Glomerular endothelial cell (primary cell): Measurements from ENCODE around the gene OR1F1. TPM values are rescaled to one million over a fixed set of nuclear protein-coding genes. Genes with fewer than 3 reads are reported as not detected.
A peak's percentile ranks its signal among the peaks of the same experiment; 100 is the strongest.
"Not testable (repeated sequence)": the region's sequence is repeated elsewhere in the genome, so short reads cannot be mapped to it uniquely, and the experiment has no call there.

Experiments used
- DNase-seq: peaks from one replicate; pipeline ENCODE4 v3.0.0-alpha.2; 2011; ENCODE audit warnings: low read depth, low spot score; ENCODE audit errors: extremely low read depth
- total RNA-seq: library from RNA; depleted of rRNA; stranded (reverse); fragments of >200 nt; gene quantifications from 2 replicates; pipeline ENCODE4 v1.2.3, GENCODE V29; 2015

OR1F1 gene
- total RNA-seq, 1 donor from 2014 or later, result not detected

GRCh38 chr16:3195975-3196374, 8.0 kb downstream of the OR1F1 start:
- no peak for DNase-seq

DNA sequence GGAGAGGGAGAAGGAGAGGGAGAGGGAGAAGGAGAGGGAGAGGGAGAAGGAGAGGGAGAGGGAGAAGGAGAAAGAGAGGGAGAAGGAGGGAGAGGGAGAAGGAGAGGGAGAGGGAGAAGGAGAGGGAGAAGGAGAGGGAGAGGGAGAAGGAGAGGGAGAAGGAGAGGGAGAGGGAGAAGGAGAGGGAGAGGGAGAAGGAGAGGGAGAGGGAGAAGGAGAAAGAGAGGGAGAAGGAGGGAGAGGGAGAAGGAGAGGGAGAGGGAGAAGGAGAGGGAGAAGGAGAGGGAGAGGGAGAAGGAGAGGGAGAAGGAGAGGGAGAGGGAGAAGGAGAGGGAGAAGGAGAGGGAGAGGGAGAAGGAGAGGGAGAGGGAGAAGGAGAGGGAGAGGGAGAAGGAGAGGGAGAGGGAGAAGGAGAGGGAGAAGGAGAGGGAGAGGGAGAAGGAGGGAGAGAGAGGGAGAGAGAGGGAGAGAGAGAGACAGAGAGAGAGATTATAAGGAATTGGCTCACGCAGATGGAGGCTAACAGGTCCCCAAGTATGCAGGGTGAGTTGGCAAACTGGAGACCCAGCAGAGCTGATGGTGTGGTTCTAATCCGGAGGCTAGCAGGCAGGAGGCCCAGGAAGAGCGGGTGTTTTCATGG, 9.8 kb downstream of the OR1F1 start:
- DNase-seq, result not testable (repeated sequence)

GRCh38 chr16:3198334-3199072, 10.5 kb downstream of the OR1F1 start:
- DNase-seq, result no peak

DNA sequence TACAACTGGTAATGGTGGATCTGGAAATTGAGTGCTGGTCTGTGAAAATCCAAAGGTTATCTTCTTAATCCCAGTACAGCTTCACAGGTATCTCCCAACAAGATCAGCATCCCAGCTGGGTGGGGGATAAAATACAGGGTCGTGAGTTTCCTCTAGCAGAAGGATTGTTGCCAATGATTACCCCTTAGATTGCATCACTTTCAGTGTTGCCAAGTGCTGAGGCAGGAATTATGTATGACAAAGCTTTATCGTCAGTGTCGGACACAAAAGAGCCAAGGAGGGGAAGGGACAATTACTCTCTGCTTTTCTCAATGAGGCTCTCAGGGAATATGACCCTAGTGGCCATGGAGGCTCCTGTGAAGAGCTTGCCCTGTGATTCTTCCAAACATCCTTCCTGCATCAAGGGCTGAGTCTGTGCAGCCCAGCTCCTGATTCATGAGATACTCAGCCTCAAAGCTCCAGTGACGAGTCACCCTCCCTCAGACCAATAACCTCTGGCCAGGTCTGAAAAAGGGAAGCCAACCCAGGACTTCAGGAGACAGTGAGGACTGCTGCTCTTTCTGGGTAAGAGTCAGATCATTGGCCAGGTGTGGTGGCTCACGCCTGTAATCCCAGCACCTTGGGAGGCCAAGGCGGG, 15.0 kb downstream of the OR1F1 start:
- DNase-seq, result no peak

DNA sequence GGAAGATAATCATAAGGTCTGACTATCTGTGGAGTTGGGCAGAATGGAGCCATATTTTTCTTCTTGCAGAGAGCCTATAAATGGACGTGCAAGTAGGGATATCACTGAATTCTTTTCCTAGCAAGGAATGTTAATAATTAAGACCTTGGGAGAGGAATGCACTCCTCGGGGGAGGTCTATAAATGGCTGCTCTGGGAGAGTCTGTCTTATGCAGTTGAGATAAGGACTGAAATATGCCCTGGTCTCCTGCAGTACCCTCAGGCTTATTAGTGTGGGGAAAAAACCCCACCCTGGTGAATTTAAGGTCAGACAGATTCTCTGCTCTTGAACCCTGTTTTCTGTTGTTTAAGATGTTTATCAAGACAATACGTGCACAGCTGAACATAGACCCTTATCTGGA, 17.9 kb downstream of the OR1F1 start:
- DNase-seq, result not testable (repeated sequence)

- no peak for DNase-seq
Observed at GRCh38 chr16:3207086-3207953, 19.3 kb downstream of the OR1F1 start.

DNA sequence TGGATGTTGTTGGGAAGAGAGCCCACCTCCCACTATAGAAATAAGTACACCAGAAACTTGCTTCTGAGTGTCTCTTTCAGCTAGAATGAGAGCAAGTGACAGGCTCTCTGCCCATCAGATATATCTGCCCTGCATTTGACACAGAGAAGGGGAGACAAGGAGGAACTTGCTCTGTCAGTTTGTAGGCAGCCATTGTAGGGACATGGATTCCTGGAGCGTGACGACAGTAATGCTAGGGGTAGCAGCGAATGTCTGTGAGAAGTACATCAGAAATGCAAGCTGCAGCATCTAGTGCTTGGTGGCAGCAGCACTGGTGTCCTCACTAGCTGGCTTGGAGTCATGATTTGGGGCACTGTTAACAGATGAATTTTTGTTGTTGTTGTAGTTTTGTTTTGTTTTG, 24.0 kb downstream of the OR1F1 start:
- no peak for DNase-seq

- DNase-seq, result no peak
Observed at GRCh38 chr16:3212567-3212966, 24.6 kb downstream of the OR1F1 start.

GRCh38 chr16:3214904-3215600, 27.0 kb downstream of the OR1F1 start:
- no peak for DNase-seq

- DNase-seq, result no peak
Observed at GRCh38 chr16:3215601-3216262, 27.7 kb downstream of the OR1F1 start.

DNA sequence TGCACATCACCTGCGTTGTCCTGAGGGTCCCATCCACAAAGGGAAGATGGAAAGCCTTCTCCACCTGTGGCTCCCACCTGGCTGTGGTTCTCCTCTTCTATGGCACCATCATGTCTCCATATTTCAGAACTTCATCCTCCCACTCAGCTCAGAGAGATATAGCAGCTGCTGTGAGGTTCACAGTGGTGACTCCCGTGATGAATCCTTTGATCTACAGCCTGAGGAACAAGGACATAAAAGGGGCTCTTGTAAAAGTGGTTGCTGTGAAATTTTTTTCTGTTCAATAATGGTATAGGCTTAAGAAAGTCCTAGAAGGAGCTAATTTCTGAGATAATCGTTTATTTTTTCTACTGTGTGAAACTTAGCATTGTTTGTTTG, 28.2 kb downstream of the OR1F1 start:
- no peak for DNase-seq

GRCh38 chr16:3220839-3221238, 32.8 kb downstream of the OR1F1 start:
- no peak for DNase-seq

DNA sequence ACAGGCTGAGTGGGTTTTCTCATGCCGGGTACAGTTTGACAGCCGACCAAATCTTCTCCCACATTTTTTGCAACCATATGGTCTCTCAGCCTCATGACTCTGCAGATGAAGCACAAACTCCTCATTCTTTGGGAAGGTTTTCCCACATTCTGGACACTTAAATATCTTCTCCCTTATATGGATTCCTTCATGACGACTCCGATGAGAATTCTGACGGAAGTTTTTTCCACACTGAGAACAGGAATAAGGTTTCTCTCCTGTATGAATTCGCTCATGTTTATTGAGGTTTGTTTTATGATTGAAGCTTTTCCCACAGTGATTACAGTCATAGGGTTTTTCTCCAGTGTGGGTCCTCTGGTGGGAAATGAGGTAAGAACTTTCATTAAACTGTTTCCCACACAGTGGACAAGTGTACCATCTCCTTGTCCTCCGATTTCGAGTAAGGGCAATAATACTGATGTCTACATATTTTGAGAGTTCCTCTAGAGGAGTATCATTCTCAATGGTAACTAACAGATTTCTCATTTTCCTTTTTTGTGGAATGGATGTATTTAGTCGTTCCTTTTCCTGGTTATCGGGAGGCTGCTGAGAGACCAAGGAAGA, 36.0 kb downstream of the OR1F1 start:
- DNase-seq, result no peak

DNA sequence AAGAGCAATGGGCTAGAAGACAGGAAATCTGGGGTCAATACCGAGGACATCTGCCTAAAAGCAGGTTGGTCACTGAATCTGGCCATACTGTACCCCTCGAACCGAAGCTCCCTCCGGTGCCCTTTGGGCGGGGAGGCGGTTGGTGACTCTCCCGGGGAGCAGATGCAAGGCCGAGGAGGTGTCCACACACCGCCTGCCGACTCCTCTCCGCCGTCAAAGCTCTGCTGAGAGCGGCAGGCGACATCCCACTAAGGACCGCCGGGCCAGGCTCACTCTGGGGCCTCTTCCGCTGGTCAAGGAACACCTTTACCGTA, 46.5 kb downstream of the OR1F1 start:
- no peak for DNase-seq

- peak; percentile 68 for DNase-seq
Observed at GRCh38 chr16:3234857-3235561, 47.0 kb downstream of the OR1F1 start, which contains the start of gene ZNF200. TSS of gene ZNF200 (minus strand) at chr16:3235158. CDS start at chr16:3233755, 1,403 bp downstream.

DNA sequence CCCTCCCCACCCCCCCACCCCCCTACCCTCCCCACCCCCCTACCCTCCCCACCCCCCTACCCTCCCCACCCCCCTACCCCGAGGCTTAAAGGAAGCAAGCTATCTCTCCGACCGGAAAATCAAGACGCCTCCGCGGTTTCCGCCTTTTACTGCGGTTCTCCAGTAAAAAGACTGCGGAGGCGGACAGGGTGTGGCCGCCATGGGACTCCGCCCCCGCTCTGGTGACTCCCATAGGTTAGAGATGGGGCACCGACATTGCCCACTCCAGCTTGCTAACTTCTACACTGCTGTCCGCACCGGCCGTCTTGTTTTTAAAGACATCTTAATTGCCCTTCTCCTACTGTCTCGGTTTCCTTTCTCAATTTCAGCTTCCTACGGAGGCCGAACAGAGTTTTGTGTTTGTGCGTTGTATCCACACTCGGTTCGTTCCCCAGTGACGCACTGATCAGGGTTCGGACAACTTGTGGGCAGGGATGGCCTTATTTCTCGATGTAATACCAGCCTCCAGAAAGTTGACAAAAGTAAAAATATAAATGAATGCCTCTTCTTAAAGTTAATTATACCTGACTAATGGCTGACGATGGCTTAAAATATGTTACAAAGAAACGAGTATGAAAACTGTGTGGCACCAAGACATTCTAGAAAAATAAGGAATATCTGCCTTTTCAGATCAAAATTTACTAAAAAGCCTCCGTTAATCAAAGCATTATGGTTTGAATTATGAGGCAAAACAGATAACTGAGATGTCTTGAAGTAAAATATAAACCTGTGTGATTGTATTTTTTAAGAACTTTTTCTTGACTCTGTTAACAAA, 48.1 kb downstream of the OR1F1 start:
- no peak for DNase-seq

- DNase-seq, result no peak
Observed at GRCh38 chr16:3241761-3242160, 53.8 kb downstream of the OR1F1 start.

DNA sequence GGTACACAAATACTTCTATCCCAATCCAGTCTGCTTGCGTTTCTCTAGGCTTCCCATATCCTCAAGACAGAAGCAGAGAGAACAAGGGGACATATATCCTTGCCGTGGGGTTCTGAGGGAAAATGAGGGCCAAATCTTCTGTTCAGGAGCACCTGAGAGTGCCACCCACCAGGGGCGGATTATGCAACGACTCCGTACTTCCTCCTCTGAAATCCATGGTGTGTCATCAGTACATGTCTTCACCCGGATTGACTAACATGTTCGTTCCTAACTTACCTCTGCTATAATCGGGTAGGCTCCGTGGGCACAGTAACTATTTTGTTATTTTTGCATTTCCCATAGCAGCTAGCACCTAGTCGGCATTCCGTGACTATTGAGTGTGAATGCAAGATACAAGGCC, 54.7 kb downstream of the OR1F1 start:
- DNase-seq, result no peak
